ENCODE results near the gene MCAM. TPM values are rescaled to one million over a fixed set of nuclear protein-coding genes. Genes with fewer than 3 reads are reported as not detected.

MCAM gene
- total and polyA plus RNA-seq, 10 donors: 10.3 to 612 (median 38.0) TPM

GRCh38 chr11:119361056-119361787 lies 44.3 kb upstream of the MCAM start:
- intact Hi-C loops (cut with DNase I; ENCODE audit: low total_unique reads): no loop called here
- peaks cover 0 to 42% (median 27%) of the 10 kb centered on the region in 6 donors for H3K4me1 ChIP-seq
- no peak overlapping the region for H3K27ac ChIP-seq
- H3K9me3 ChIP-seq: no peaks in the 10 kb centered on the region
- no peaks in the 10 kb centered on the region for H3K36me3 ChIP-seq
- 50 to 67% (median 66%) methylated on average over 8 of the region's 8 CpGs for WGBS, 5 donors
- no peak overlapping the region for H3K4me3 ChIP-seq
- no peak for TF ChIP-seq CTCF (IDR thresholded peaks at IDR 0.05 in 8 of 11, conservative IDR thresholded peaks at IDR 0.05 in 3 of 11)
- TF ChIP-seq POLR2AphosphoS5 (IDR thresholded peaks at IDR 0.05): no peak
- no peak for TF ChIP-seq POLR2A (IDR thresholded peaks at IDR 0.05)
- peak; percentile 37 for DNase-seq
- H3K27me3 ChIP-seq (replicated peaks in 1 of 7): peaks cover 0 to 63% (median 27%) of the 10 kb centered on the region in 7 donors

GRCh38 chr11:119359365-119360214 lies 42.7 kb upstream of the MCAM start:
- H3K27ac ChIP-seq: no peak overlapping the region
- H3K9me3 ChIP-seq: no peaks in the 10 kb centered on the region
- intact Hi-C loops (cut with DNase I; ENCODE audit: low total_unique reads): loop anchor here (5.0 kb wide), 1 partner anchor 113 kb away; no protein-coding TSS in a partner anchor
- peaks cover 0 to 42% (median 28%) of the 10 kb centered on the region in 6 donors for H3K4me1 ChIP-seq
- no peak overlapping the region for H3K4me3 ChIP-seq
- DNase-seq: peak; percentile 21
- H3K27me3 ChIP-seq (replicated peaks in 1 of 7): peaks cover 0 to 63% (median 17%) of the 10 kb centered on the region in 7 donors
- 67 to 80% (median 76%) methylated on average over 10 of the region's 10 CpGs for WGBS, 5 donors
- no peaks in the 10 kb centered on the region for H3K36me3 ChIP-seq
- no peak for TF ChIP-seq POLR2A (IDR thresholded peaks at IDR 0.05)
- no peak for TF ChIP-seq CTCF (IDR thresholded peaks at IDR 0.05 in 8 of 11, conservative IDR thresholded peaks at IDR 0.05 in 3 of 11)
- TF ChIP-seq POLR2AphosphoS5 (IDR thresholded peaks at IDR 0.05): no peak

- intact Hi-C loops (cut with DNase I; ENCODE audit: low total_unique reads): loop anchor here (5.0 kb wide), 1 partner anchor 115 kb away; no protein-coding TSS in a partner anchor
- 42 to 62% (median 47%) methylated on average over 8 to 13 of the region's 13 CpGs for WGBS, 5 donors
- no peak for DNase-seq
- H3K27ac ChIP-seq: peak overlapping the region in 1 of 8 donors; percentile 36
- H3K36me3 ChIP-seq: no peaks in the 10 kb centered on the region
- peak overlapping the region in 5 of 8 donors; percentile 46 to 78 (median 56) for H3K4me3 ChIP-seq
- H3K9me3 ChIP-seq: no peaks in the 10 kb centered on the region
- peaks cover 0 to 57% (median 0%) of the 10 kb centered on the region in 7 donors for H3K27me3 ChIP-seq (replicated peaks in 1 of 7)
- peaks cover 0 to 25% (median 13%) of the 10 kb centered on the region in 6 donors for H3K4me1 ChIP-seq
- TF ChIP-seq CTCF (IDR thresholded peaks at IDR 0.05 in 8 of 11, conservative IDR thresholded peaks at IDR 0.05 in 3 of 11) (no peak), POLR2A (IDR thresholded peaks at IDR 0.05) (no peak), POLR2AphosphoS5 (IDR thresholded peaks at IDR 0.05) (no peak)
Measured at GRCh38 chr11:119357074-119357473, 40.1 kb upstream of the MCAM start.
